GM19452 (cell line): ENCODE data around the gene GHRL.
"Not testable (repeated sequence)": the region's sequence is repeated elsewhere in the genome, so short reads cannot be mapped to it uniquely, and the experiment has no call there.

Experiments
- ATAC-seq: cut with Tn5 transposase; IDR thresholded peaks from one replicate; pipeline ENCODE4 v1.9.1; 2021; ENCODE audit not compliant: unreplicated experiment

The GHRL gene

GRCh38 chr3:10300087-10300486, 7.3 kb upstream of the GHRL start:
- peak; percentile 29 for ATAC-seq

- ATAC-seq: peak; percentile 72
Measured at GRCh38 chr3:10299679-10300078, 6.9 kb upstream of the GHRL start.

GRCh38 chr3:10299175-10299574, 6.4 kb upstream of the GHRL start:
- no peak for ATAC-seq

- ATAC-seq: not testable (repeated sequence)
Measured at GRCh38 chr3:10298064-10298463, 5.3 kb upstream of the GHRL start.

- no peak for ATAC-seq
Measured at GRCh38 chr3:10294030-10294586, 1.4 kb upstream of the GHRL start.

- ATAC-seq: no peak
Measured at GRCh38 chr3:10291641-10292040, 1.1 kb downstream of the GHRL start.

- ATAC-seq: no peak
Measured at GRCh38 chr3:10290481-10291176, 2.1 kb downstream of the GHRL start.

GRCh38 chr3:10289787-10290355, 2.9 kb downstream of the GHRL start:
- no peak for ATAC-seq

- no peak for ATAC-seq
Measured at GRCh38 chr3:10289077-10289476, 3.7 kb downstream of the GHRL start.

- ATAC-seq: no peak
Measured at GRCh38 chr3:10288575-10288960, 4.2 kb downstream of the GHRL start.

GRCh38 chr3:10287936-10288574, 4.7 kb downstream of the GHRL start:
- no peak for ATAC-seq

GRCh38 chr3:10286596-10287295, 6.0 kb downstream of the GHRL start:
- no peak for ATAC-seq

- no peak for ATAC-seq
Measured at GRCh38 chr3:10286133-10286524, 6.6 kb downstream of the GHRL start.

GRCh38 chr3:10285272-10286132, 7.2 kb downstream of the GHRL start:
- no peak for ATAC-seq

- ATAC-seq: no peak
Measured at GRCh38 chr3:10284496-10284895, 8.3 kb downstream of the GHRL start.

- no peak for ATAC-seq
Measured at GRCh38 chr3:10283638-10284037, 9.1 kb downstream of the GHRL start.

GRCh38 chr3:10281951-10282350, 10.8 kb downstream of the GHRL start:
- no peak for ATAC-seq

GRCh38 chr3:10280571-10280970, 12.2 kb downstream of the GHRL start:
- no peak for ATAC-seq

GRCh38 chr3:10280177-10280529, 12.6 kb downstream of the GHRL start:
- ATAC-seq: no peak

GRCh38 chr3:10279384-10280176, 13.2 kb downstream of the GHRL start:
- ATAC-seq: no peak
